A673 (cell line): ENCODE results near the gene RNF148.

ENCODE experiments used
- EZH2 ChIP-seq: fragments of 200-600 bp; sonication (generic); IDR thresholded peaks from 2 replicates; pipeline ENCODE4 v1.6.1; 2017; ENCODE audit warnings: borderline replicate concordance, low read depth, mild to moderate bottlenecking, mixed read lengths, antibody characterized with exemption, low read length; ENCODE audit not compliant: poor library complexity, severe bottlenecking
- TF ChIP-seq, protein P1 (sequence below): fragments of 300-800, 200-600 bp; sonication (generic); conservative IDR thresholded peaks from 2 replicates; pipeline ENCODE4 v1.5.1; 2017; ENCODE audit warnings: low read depth, mild to moderate bottlenecking, antibody characterized with exemption, low read length, moderate library complexity, mixed read lengths

- TF ChIP-seq, protein P1, sequence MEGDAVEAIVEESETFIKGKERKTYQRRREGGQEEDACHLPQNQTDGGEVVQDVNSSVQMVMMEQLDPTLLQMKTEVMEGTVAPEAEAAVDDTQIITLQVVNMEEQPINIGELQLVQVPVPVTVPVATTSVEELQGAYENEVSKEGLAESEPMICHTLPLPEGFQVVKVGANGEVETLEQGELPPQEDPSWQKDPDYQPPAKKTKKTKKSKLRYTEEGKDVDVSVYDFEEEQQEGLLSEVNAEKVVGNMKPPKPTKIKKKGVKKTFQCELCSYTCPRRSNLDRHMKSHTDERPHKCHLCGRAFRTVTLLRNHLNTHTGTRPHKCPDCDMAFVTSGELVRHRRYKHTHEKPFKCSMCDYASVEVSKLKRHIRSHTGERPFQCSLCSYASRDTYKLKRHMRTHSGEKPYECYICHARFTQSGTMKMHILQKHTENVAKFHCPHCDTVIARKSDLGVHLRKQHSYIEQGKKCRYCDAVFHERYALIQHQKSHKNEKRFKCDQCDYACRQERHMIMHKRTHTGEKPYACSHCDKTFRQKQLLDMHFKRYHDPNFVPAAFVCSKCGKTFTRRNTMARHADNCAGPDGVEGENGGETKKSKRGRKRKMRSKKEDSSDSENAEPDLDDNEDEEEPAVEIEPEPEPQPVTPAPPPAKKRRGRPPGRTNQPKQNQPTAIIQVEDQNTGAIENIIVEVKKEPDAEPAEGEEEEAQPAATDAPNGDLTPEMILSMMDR: no peak
- no peak for TF ChIP-seq EZH2
Observed at GRCh38 chr7:122679813-122680212, 22.9 kb downstream of the RNF148 start.
